Measurements from ENCODE around the gene ST6GAL1. TPM values are rescaled to one million over a fixed set of nuclear protein-coding genes. Genes with fewer than 3 reads are reported as not detected.

The ST6GAL1 gene
- total and polyA plus RNA-seq, 2 of the 8 experiments (the other 6 are each of a cell fraction or from before 2014, with no cell fraction given), result 62.8 to 80.9 TPM

- no peak overlapping the region for H3K9ac ChIP-seq (replicated peaks in 1 of 4; ENCODE audit: extremely low read depth in 1 of 4, low read depth in 3 of 4, low read length in 3 of 4)
- H3K18ac ChIP-seq (ENCODE audit: extremely low read depth, low read length), result no peak overlapping the region
- no peak overlapping the region for H2AFZ ChIP-seq (ENCODE audit: low read length)
- no peak overlapping the region for H3K14ac ChIP-seq (ENCODE audit: insufficient read length)
- FAIRE-seq (no peak), DNase-seq (ENCODE audit: low read depth in 1 of 2, low spot score in 2 of 2) (peak in 1 of 2 experiments; percentile 35)
- H2AK5ac ChIP-seq (ENCODE audit: low read depth, low read length), result no peak overlapping the region
- H3K36me3 ChIP-seq (ENCODE audit: control insufficient read depth in 2 of 4, insufficient read depth in 4 of 4, low read length in 3 of 4), result peaks cover 0 to 2% (median 0%) of the 10 kb centered on the region in 4 experiments; a peak in 1 of 8 replicates
- H3K23ac ChIP-seq (ENCODE audit: insufficient read length), result no peak overlapping the region
- H4K91ac ChIP-seq (replicated peaks; ENCODE audit: insufficient read length, low read length), result no peak overlapping the region
- peaks cover 0 to 37% of the 10 kb centered on the region in 2 experiments; a peak in 2 of 4 replicates for H3K79me2 ChIP-seq (ENCODE audit: control insufficient read depth in 1 of 2, insufficient read depth in 2 of 2, low read length in 2 of 2)
- H3K79me1 ChIP-seq (ENCODE audit: low read depth, low read length), result peaks cover 6% of the 10 kb centered on the region
- H3K4me3 ChIP-seq (ENCODE audit: extremely low read depth in 1 of 4, insufficient read depth in 2 of 4, low read depth in 3 of 4, low read length in 4 of 4), result no peak overlapping the region
- H2BK12ac ChIP-seq (ENCODE audit: low read depth, low read length), result no peak overlapping the region
- H3K4me2 ChIP-seq (ENCODE audit: insufficient read depth in 1 of 2, low read depth in 2 of 2, low read length in 2 of 2), result no peak overlapping the region
- no peaks in the 10 kb centered on the region for H3K27me3 ChIP-seq (replicated peaks in 1 of 4; ENCODE audit: control insufficient read depth in 3 of 4, extremely low read depth in 1 of 4, insufficient read depth in 3 of 4, low read length in 3 of 4)
- H4K8ac ChIP-seq (ENCODE audit: extremely low read depth, insufficient read depth, low read length), result no peak overlapping the region
- WGBS, 2 experiments (ENCODE audit: extremely low coverage in 1 of 2, insufficient coverage in 1 of 2, insufficient read length in 1 of 2, insufficient replicate concordance in 2 of 2, low coverage in 1 of 2, low lambda C conversion rate in 2 of 2, missing lambda C conversion rate in 1 of 2), result 81% methylated on average over 8 of the region's 8 CpGs; no CpG with 5 or more reads in 1 of the 2 experiments
- H3K4ac ChIP-seq (replicated peaks; ENCODE audit: insufficient read length, low read depth, low read length), result no peak overlapping the region
- H3K23me2 ChIP-seq (ENCODE audit: low read depth, low read length), result peaks cover 2% of the 10 kb centered on the region; the same call in 1 of the 2 replicates
- no peaks in the 10 kb centered on the region for H3K9me3 ChIP-seq (ENCODE audit: insufficient read depth in 2 of 2, low read depth in 1 of 2, low read length in 1 of 2)
- peaks cover 0 to 5% of the 10 kb centered on the region in 2 experiments for H4K20me1 ChIP-seq (replicated peaks in 1 of 2; ENCODE audit: control insufficient read depth in 1 of 2, insufficient read depth in 2 of 2, low read length in 2 of 2)
- H3K56ac ChIP-seq (replicated peaks; ENCODE audit: insufficient read length, low read depth, low read length), result no peak overlapping the region
- no peak overlapping the region for H2BK120ac ChIP-seq (replicated peaks; ENCODE audit: low read depth, low read length)
- no peak overlapping the region for H2BK15ac ChIP-seq (ENCODE audit: low read length)
- H2BK5ac ChIP-seq (ENCODE audit: low read depth, low read length), result no peak overlapping the region
- no peak overlapping the region for H4K5ac ChIP-seq (ENCODE audit: insufficient read length, low read depth, low read length)
- peaks cover 0 to 4% (median 1%) of the 10 kb centered on the region in 4 experiments; a peak in 2 of 7 replicates for H3K4me1 ChIP-seq (replicated peaks in 1 of 4; ENCODE audit: control insufficient read depth in 3 of 4, insufficient read depth in 4 of 4, low read length in 3 of 4)
- ChIA-PET POLR2A (ENCODE audit: partially characterized antibody) (interaction anchor here (0.9 kb wide), 1 partner anchor 29 kb away, joined by 4 read pairs; no protein-coding TSS in a partner anchor), CTCF (ENCODE audit: partially characterized antibody) (interaction anchor here (0.7 to 1.3 kb wide), 5 partner anchors 8 to 86 kb away, joined by 3 to 4 read pairs (median 3); no protein-coding TSS in a partner anchor)
- no peak overlapping the region for H3K27ac ChIP-seq (ENCODE audit: low read depth, low read length)
- H2BK20ac ChIP-seq (ENCODE audit: low read length), result no peak overlapping the region
- TF ChIP-seq MAFK (IDR thresholded peaks at IDR 0.05; ENCODE audit: low read depth, low read length) (no peak), CEBPB (IDR thresholded peaks at IDR 0.05; ENCODE audit: low read depth, low read length) (no peak), RBBP5 (IDR thresholded peaks at IDR 0.05; ENCODE audit: borderline replicate concordance, low read depth, low read length) (no peak), ZNF274 (IDR thresholded peaks at IDR 0.05; ENCODE audit: borderline replicate concordance, extremely low read depth, low read length) (no peak), FOSL1 (IDR thresholded peaks at IDR 0.05; ENCODE audit: insufficient read depth, low read depth, low read length) (no peak), GABPA (IDR thresholded peaks at IDR 0.05; ENCODE audit: borderline replicate concordance, insufficient read depth, low read length) (no peak), BCL11A (IDR thresholded peaks at IDR 0.05; ENCODE audit: low read depth in 2 of 2, low read length in 2 of 2) (no peak), SAP30 (IDR thresholded peaks at IDR 0.05; ENCODE audit: insufficient read depth, insufficient replicate concordance, low read length) (no peak), CHD1 (IDR thresholded peaks at IDR 0.05; ENCODE audit: low read depth, low read length) (no peak), KDM4A (IDR thresholded peaks at IDR 0.05; ENCODE audit: low read depth, low read length, severe bottlenecking) (no peak), RXRA (IDR thresholded peaks at IDR 0.05; ENCODE audit: insufficient read depth, low read depth, low read length) (no peak), HDAC2 (IDR thresholded peaks at IDR 0.05; ENCODE audit: borderline replicate concordance in 1 of 2, low read depth in 2 of 2, low read length in 2 of 2) (no peak)
Observed at GRCh38 chr3:187027531-187028278, 97.4 kb downstream of the ST6GAL1 start.

Measured in H1 (cell line).